ENCODE data around the gene TFR2. TPM values are rescaled to one million over a fixed set of nuclear protein-coding genes. Genes with fewer than 3 reads are reported as not detected.

The TFR2 gene
- total RNA-seq, 1 donor from 2014 or later = 1.7 TPM

DNA sequence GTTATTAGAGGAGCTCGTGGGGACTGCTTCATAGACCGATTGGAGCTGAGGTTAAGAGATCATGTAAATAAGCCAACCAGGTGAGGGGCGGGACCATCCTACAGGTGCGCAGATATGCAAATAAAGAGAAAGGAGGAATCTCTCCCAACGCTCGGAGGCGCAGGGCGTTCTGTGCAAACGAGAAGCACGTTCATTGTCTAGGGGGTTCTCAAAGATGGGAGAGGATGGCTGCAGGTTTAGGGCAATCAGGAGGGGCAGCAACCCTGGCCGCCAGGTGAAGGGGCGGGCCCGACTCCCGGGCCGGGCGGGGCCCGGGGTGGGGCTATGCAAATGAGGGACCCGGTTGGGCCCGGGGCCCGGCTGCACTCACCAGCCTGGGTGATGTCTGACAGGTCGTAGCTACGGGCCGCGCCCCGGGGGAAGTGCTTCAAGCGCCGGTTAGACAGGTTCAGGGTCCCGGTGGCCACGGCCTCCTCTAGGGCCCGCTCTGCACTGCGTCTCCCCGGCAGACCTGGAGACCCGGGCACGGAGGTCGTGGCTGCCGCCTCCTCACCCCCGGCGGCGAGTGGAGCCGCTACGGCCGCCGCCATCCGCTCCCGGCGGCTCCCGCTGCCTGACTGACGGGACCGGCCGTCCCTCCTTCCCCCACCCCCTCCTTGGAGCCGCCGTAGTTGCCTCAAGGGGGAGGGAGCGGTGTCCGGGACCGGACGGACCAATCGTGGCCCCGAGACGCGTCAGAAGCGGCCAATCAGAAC is 55.7 kb downstream of the TFR2 start, which contains the start of gene LRCH4:
Gene LRCH4, minus strand, starts transcription at position 619 of the 755 bp plus-strand sequence. Its CDS starts 29 bp downstream, at position 590.
- H3K27me3 Mint-ChIP-seq (ENCODE audit: low read depth) = no peaks in the 10 kb centered on the region
- DNase-seq (ENCODE audit: low read depth, low spot score) = no peak
- no peaks in the 10 kb centered on the region for H3K36me3 Mint-ChIP-seq (ENCODE audit: low read depth)

DNA sequence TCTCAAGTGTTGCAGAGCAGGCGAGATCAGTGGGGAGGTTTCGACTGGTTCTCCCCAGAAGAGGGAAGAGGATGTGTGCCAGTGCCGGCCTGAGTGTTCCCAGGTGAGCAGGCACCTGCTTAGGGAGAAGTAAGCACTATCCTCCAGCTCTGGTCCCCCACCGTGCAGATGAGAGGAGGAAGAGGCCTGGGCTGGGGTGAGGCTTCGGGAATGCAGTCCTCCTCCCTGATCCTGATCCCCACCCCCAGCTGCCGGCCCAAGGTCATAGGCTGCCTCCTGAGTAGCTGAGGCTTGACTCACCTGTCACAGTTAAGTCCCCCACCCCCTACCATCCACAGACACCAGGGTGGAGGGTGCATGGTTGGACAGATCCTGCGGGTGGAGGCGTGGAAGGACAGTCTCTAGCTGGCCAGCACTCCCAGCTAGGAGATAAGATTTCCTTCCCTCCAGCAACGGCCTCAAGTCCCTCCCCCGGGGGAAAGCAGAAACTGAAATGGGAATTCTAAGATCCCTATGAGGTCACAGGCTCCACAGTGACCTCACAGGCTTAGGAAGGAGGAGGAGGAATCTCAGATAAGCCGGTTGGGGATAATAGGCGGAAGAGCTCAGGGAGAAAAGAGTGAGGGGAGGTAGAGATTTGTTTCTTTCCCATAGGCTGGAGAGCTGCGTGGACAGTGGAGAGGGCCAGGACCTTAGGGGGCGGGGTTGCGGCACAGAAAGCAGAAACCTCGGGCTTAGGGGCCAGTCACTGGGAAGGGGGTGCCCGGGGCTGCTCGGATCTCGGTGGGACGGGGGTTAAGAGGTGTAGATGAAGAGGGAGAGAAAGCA is 56.5 kb downstream of the TFR2 start:
- TF ChIP-seq, protein P1, sequence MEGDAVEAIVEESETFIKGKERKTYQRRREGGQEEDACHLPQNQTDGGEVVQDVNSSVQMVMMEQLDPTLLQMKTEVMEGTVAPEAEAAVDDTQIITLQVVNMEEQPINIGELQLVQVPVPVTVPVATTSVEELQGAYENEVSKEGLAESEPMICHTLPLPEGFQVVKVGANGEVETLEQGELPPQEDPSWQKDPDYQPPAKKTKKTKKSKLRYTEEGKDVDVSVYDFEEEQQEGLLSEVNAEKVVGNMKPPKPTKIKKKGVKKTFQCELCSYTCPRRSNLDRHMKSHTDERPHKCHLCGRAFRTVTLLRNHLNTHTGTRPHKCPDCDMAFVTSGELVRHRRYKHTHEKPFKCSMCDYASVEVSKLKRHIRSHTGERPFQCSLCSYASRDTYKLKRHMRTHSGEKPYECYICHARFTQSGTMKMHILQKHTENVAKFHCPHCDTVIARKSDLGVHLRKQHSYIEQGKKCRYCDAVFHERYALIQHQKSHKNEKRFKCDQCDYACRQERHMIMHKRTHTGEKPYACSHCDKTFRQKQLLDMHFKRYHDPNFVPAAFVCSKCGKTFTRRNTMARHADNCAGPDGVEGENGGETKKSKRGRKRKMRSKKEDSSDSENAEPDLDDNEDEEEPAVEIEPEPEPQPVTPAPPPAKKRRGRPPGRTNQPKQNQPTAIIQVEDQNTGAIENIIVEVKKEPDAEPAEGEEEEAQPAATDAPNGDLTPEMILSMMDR (conservative IDR thresholded peaks at IDR 0.05) = no peak
- H3K36me3 Mint-ChIP-seq (ENCODE audit: low read depth) = no peaks in the 10 kb centered on the region
- H3K27me3 Mint-ChIP-seq (ENCODE audit: low read depth) = no peaks in the 10 kb centered on the region
- H3K4me1 Mint-ChIP-seq = peaks cover 42% of the 10 kb centered on the region
- DNase-seq (ENCODE audit: low read depth, low spot score) = no peak
- peak overlapping the region; percentile 88 for H3K27ac Mint-ChIP-seq (ENCODE audit: unreplicated experiment)
- H3K9me3 Mint-ChIP-seq = no peaks in the 10 kb centered on the region
- H3K4me3 Mint-ChIP-seq = peak overlapping the region; percentile 96

More for the DNA sequence above, 55.7 kb downstream of the TFR2 start, which contains the start of gene LRCH4:
- Mint-ChIP-seq H3K4me1 (peaks cover 49% of the 10 kb centered on the region), H3K9me3 (no peaks in the 10 kb centered on the region), H3K4me3 (peak within 1 kb of the TSS; percentile 96), H3K27ac (ENCODE audit: unreplicated experiment) (peak within 1 kb of the TSS; percentile 94)
- TF ChIP-seq, protein P1 (conservative IDR thresholded peaks at IDR 0.05) = peak; percentile 6

DNA sequence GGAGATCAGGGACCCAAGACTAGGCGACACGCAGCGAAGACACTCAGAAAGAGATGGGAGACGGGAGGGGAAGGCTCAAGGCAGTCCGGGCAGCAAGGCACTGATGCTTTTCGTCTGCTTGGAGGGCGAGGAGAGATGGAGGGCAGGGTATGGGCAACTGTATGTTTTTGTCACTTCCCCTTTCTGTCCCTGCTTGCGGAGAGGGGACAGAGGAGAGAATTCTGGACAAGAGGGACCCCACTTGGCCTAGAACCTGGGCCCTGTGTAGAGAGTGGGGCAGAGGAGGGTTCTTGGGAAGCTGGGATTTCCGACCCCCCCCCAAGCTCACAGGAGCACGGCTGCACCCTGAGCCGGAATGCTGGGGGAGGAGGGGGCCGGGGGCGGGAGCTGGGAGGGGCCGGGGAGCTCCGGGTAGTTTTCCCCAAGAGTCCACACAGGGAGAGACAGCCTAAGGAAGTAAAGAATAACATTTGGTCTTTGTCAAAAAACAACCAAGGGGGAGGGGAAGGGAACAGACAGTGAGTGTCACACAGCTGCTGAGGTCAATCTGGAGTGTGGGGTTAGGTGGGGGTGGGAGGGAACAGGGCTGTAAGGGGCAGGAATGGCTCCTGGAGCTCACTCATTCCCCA is 57.2 kb downstream of the TFR2 start:
- TF ChIP-seq, protein P1 (conservative IDR thresholded peaks at IDR 0.05) = no peak
- DNase-seq (ENCODE audit: low read depth, low spot score) = no peak
- Mint-ChIP-seq H3K4me3 (peak overlapping the region; percentile 96), H3K36me3 (ENCODE audit: low read depth) (no peaks in the 10 kb centered on the region), H3K27me3 (ENCODE audit: low read depth) (no peaks in the 10 kb centered on the region), H3K27ac (ENCODE audit: unreplicated experiment) (peak overlapping the region; percentile 37), H3K9me3 (no peaks in the 10 kb centered on the region), H3K4me1 (peaks cover 35% of the 10 kb centered on the region)

DNA sequence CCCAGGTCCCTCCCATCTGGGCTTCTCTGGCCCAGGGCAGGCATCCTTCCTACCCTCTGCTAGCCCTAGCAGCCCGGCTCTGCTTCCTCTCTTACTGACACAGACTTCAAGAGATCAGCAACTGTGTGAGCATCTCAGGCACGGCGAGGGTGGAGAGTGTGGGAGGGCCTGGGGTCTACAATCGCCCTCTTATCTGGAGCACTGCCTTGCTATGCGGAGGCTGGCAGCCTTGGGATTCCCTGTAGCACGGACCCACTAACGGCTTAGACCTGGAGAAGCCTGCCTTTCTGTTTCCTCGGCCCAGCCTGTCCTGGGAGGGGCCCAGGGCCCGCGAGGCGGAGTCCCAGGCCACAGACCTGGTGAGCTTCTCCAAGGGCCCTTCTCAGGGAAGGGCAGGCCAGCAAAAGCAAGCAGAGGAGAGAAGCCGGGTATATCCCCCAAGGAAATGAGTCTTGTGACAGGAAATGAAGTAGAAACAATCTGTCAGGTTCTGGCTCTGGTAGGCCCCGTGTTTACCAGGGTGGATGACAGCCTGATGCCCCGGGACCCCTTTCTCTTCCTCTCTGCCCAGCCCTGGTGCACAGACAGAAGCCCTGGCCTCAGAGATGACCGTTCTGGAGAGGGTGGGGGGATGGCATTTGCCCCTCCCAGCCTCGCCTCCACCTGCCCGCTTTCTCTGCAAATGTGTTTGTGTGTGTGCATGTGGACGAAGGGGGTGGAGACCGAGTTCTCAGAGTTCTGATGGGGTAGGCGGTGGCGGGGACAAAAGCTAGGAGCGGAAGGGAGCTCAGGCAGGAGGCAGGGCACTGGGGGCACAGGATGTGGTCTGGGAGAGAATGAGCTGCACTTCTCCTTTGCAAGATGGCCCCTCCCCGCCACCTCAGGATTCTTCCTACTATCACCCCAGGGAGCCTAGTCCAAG is 58.0 kb downstream of the TFR2 start:
- Mint-ChIP-seq H3K9me3 (no peaks in the 10 kb centered on the region), H3K36me3 (ENCODE audit: low read depth) (no peaks in the 10 kb centered on the region), H3K4me3 (peak overlapping the region; percentile 85), H3K27me3 (ENCODE audit: low read depth) (no peaks in the 10 kb centered on the region), H3K27ac (ENCODE audit: unreplicated experiment) (peak overlapping the region; percentile 37), H3K4me1 (peaks cover 31% of the 10 kb centered on the region)
- no peak for DNase-seq (ENCODE audit: low read depth, low spot score)
- TF ChIP-seq, protein P1 (conservative IDR thresholded peaks at IDR 0.05) = no peak
